Liver (tissue), 9 donors: Measurements from ENCODE around the gene BMP10. TPM values are rescaled to one million over a fixed set of nuclear protein-coding genes. Genes with fewer than 3 reads are reported as not detected.

Experiments used
- DNase-seq: peaks from one replicate; pipeline ENCODE4 v3.0.0-alpha.2; 2017; ENCODE audit warnings: low spot score
- H3K27ac ChIP-seq, 2 donors: one replicate each; pipeline ENCODE4 v1.7.0; 2013; ENCODE audit warnings: inconsistent platforms in 2 of 2, low read length in 2 of 2, control low read depth in 1 of 2, low read depth in 1 of 2, mild to moderate bottlenecking in 1 of 2
- H3K27me3 ChIP-seq, 4 donors: one replicate each; pipeline versions ENCODE4 v1.6.1 to v1.7.0; 2013; ENCODE audit warnings: low read length in 3 of 4, inconsistent platforms in 1 of 4, mild to moderate bottlenecking in 1 of 4, moderate library complexity in 1 of 4; ENCODE audit not compliant: control insufficient read depth in 4 of 4, insufficient read depth in 4 of 4
- H3K36me3 ChIP-seq, 4 donors: one replicate each; pipeline versions ENCODE4 v1.6.1 to v1.7.0; 2013; ENCODE audit warnings: low read length in 3 of 4, mild to moderate bottlenecking in 3 of 4, low read depth in 1 of 4, moderate library complexity in 1 of 4; ENCODE audit not compliant: control insufficient read depth in 4 of 4, insufficient read depth in 3 of 4
- H3K4me1 ChIP-seq, 4 donors: one replicate each; pipeline versions ENCODE4 v1.6.1 to v1.7.0; 2013; ENCODE audit warnings: low read length in 3 of 4, mild to moderate bottlenecking in 3 of 4, moderate library complexity in 1 of 4; ENCODE audit not compliant: control insufficient read depth in 4 of 4, insufficient read depth in 4 of 4
- H3K4me3 ChIP-seq, 3 donors: one replicate each; pipeline versions ENCODE4 v1.6.1 to v1.7.0; 2013; ENCODE audit warnings: low read length in 3 of 3, control low read depth in 1 of 3, low read depth in 1 of 3, mild to moderate bottlenecking in 1 of 3
- H3K9ac ChIP-seq, 2 donors: one replicate each; pipeline ENCODE4 v1.7.0; 2013; ENCODE audit warnings: low read length in 2 of 2, mild to moderate bottlenecking in 2 of 2, moderate library complexity in 2 of 2, control low read depth in 1 of 2, low read depth in 1 of 2
- H3K9me3 ChIP-seq, 4 donors: one replicate each; pipeline versions ENCODE4 v1.6.1 to v1.7.0; 2013; ENCODE audit warnings: low read length in 3 of 4; ENCODE audit not compliant: control insufficient read depth in 4 of 4
- EGR1 ChIP-seq, 2 donors: IDR thresholded peaks; 2 replicates each; pipeline ENCODE4 v1.6.1; 2016 to 2018; ENCODE audit warnings: antibody characterized with exemption in 2 of 2, low read depth in 2 of 2
- FOXA1 ChIP-seq: IDR thresholded peaks from 2 replicates; pipeline ENCODE4 v1.6.1; 2016; ENCODE audit warnings: antibody characterized with exemption
- FOXA2 ChIP-seq: IDR thresholded peaks from 2 replicates; pipeline ENCODE4 v1.6.1; 2016; ENCODE audit warnings: antibody characterized with exemption
- GABPA ChIP-seq, 2 donors: IDR thresholded peaks in 1 of 2; conservative IDR thresholded peaks in 1 of 2; 2 replicates each; pipeline ENCODE4 v1.6.1; 2016; ENCODE audit warnings: antibody characterized with exemption in 2 of 2, mild to moderate bottlenecking in 1 of 2, moderate library complexity in 1 of 2
- HNF4A ChIP-seq, 2 donors: conservative IDR thresholded peaks; 2 replicates each; pipeline ENCODE4 v1.6.1; 2016; ENCODE audit warnings: antibody characterized with exemption in 2 of 2, mild to moderate bottlenecking in 2 of 2
- HNF4G ChIP-seq: IDR thresholded peaks from 2 replicates; pipeline ENCODE4 v1.6.1; 2016; ENCODE audit warnings: antibody characterized with exemption
- JUND ChIP-seq, 2 donors: IDR thresholded peaks; 2 replicates each; pipeline ENCODE4 v1.6.1; 2016; ENCODE audit warnings: antibody characterized with exemption in 2 of 2
- NR2F2 ChIP-seq: IDR thresholded peaks from 2 replicates; pipeline ENCODE4 v1.6.1; 2016; ENCODE audit warnings: antibody characterized with exemption
- RAD21 ChIP-seq, 2 donors: IDR thresholded peaks; 2 replicates each; pipeline ENCODE4 v1.6.1; 2016; ENCODE audit warnings: antibody characterized with exemption in 2 of 2, mild to moderate bottlenecking in 2 of 2
- RXRA ChIP-seq, 2 donors: IDR thresholded peaks; 2 replicates each; pipeline ENCODE4 v1.6.1; 2017 to 2018; ENCODE audit warnings: antibody characterized with exemption in 2 of 2, mild to moderate bottlenecking in 1 of 2
- SP1 ChIP-seq: IDR thresholded peaks from 2 replicates; pipeline ENCODE4 v1.6.1; 2018; ENCODE audit warnings: antibody characterized with exemption, mild to moderate bottlenecking
- TAF1 ChIP-seq: conservative IDR thresholded peaks from 2 replicates; pipeline ENCODE4 v1.6.1; 2016; ENCODE audit warnings: antibody characterized with exemption, mild to moderate bottlenecking
- WGBS: extraction: QIAGEN DNeasy Blood & Tissue Kit; methylation state at CpG from one replicate; pipeline ENCODE4 v1.1.7; 2013; 5-methylcytosine and 5-hydroxymethylcytosine counted together
- polyA plus RNA-seq, 2 donors: library from polyadenylated mRNA; stranded (reverse) in 1 of 2; unstranded in 1 of 2; fragments of 200-250 nt in 1 of 2; fragments of >200 nt in 1 of 2; fragmentation: Nextera tagmentation in 1 of 2; extraction: Ambion mirVana in 1 of 2; gene quantifications; one replicate each; pipeline versions ENCODE4 v1.2.1 to v1.2.3, GENCODE V29; 2013 to 2015
- total RNA-seq, 2 donors: library from RNA; depleted of rRNA; stranded (reverse); fragments of >200 nt; gene quantifications; one replicate each; pipeline ENCODE4 v1.2.3, GENCODE V29; 2014
- TF ChIP-seq, protein P1 (sequence below): IDR thresholded peaks from 2 replicates; pipeline ENCODE4 v1.6.1; 2016; ENCODE audit warnings: antibody characterized with exemption, mild to moderate bottlenecking
- TF ChIP-seq, protein P2 (sequence below): IDR thresholded peaks from 2 replicates; pipeline ENCODE4 v1.6.1; 2016; ENCODE audit warnings: antibody characterized with exemption
- TF ChIP-seq, protein P3 (sequence below): IDR thresholded peaks from 2 replicates; pipeline ENCODE4 v1.6.1; 2016; ENCODE audit warnings: antibody characterized with exemption
- TF ChIP-seq, protein P4 (sequence below): IDR thresholded peaks from 2 replicates; pipeline ENCODE4 v1.6.1; 2016; ENCODE audit warnings: antibody characterized with exemption
- TF ChIP-seq, protein P5 (sequence below): fragments of 150-350 bp; IDR thresholded peaks from 2 replicates; pipeline ENCODE4 v1.5.1; 2017; ENCODE audit warnings: improper control_type of control experiment, low read depth, low read length; ENCODE audit not compliant: missing input control
- donor health status: healthy.
- donor health status: healthy.
- donor health status: healthy.
- donor health status: healthy.
- donor health status: healthy.

Gene BMP10, protein sequence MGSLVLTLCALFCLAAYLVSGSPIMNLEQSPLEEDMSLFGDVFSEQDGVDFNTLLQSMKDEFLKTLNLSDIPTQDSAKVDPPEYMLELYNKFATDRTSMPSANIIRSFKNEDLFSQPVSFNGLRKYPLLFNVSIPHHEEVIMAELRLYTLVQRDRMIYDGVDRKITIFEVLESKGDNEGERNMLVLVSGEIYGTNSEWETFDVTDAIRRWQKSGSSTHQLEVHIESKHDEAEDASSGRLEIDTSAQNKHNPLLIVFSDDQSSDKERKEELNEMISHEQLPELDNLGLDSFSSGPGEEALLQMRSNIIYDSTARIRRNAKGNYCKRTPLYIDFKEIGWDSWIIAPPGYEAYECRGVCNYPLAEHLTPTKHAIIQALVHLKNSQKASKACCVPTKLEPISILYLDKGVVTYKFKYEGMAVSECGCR
- total RNA-seq (1 to 10 TPM; 8.0 to 9.5 TPM), polyA plus RNA-seq (1 to 10 TPM in 1 of 2 donors, under 1 TPM in 1; 0.39 to 10.0 TPM)

DNA sequence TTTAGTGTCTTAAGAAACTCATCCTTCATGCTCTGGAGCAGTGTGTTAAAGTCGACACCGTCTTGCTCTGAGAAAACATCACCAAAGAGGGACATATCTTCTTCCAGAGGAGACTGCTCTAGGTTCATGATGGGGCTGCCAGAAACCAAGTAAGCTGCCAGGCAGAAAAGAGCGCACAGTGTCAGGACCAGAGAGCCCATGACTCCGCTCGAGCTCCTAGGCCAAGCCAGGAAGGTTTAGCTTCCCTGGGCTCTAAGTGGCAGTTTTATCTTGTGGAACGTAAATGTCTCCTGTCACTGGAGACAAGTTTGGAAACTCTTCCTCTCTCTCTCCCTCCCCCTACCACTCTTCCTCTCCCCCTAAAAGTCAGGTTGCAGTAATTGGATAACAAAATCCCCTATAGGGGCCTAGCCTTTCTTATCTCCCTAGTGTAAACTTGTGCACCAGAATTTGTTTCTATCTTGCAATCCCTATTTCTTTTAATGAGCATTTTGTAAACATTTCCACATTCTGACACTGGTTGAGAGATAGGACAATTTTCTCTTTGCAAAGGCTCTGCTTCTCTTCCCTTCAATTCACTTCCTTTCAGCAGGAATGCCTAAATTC is at the start of gene BMP10:
Gene BMP10 (minus strand): TSS at position 239 of the 606 bp plus-strand sequence. CDS start 39 bp downstream, at position 200.
- no peak within 1 kb of the TSS for H3K9ac ChIP-seq
- peaks cover 0 to 1% (median 0%) of the 10 kb centered on the region in 4 donors for H3K4me1 ChIP-seq
- H3K9me3 ChIP-seq: no peaks in the 10 kb centered on the region
- H3K27ac ChIP-seq: peak within 1 kb of the TSS in 1 of 2 donors; percentile 44
- peak within 1 kb of the TSS in 1 of 3 donors; percentile 24 for H3K4me3 ChIP-seq
- 86% methylated on average over 6 of the region's 6 CpGs for WGBS
- TF ChIP-seq, protein P1, sequence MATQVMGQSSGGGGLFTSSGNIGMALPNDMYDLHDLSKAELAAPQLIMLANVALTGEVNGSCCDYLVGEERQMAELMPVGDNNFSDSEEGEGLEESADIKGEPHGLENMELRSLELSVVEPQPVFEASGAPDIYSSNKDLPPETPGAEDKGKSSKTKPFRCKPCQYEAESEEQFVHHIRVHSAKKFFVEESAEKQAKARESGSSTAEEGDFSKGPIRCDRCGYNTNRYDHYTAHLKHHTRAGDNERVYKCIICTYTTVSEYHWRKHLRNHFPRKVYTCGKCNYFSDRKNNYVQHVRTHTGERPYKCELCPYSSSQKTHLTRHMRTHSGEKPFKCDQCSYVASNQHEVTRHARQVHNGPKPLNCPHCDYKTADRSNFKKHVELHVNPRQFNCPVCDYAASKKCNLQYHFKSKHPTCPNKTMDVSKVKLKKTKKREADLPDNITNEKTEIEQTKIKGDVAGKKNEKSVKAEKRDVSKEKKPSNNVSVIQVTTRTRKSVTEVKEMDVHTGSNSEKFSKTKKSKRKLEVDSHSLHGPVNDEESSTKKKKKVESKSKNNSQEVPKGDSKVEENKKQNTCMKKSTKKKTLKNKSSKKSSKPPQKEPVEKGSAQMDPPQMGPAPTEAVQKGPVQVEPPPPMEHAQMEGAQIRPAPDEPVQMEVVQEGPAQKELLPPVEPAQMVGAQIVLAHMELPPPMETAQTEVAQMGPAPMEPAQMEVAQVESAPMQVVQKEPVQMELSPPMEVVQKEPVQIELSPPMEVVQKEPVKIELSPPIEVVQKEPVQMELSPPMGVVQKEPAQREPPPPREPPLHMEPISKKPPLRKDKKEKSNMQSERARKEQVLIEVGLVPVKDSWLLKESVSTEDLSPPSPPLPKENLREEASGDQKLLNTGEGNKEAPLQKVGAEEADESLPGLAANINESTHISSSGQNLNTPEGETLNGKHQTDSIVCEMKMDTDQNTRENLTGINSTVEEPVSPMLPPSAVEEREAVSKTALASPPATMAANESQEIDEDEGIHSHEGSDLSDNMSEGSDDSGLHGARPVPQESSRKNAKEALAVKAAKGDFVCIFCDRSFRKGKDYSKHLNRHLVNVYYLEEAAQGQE: peak; percentile 17
- TF ChIP-seq SP1: peak; percentile 10
- TF ChIP-seq RAD21 (IDR thresholded peaks at IDR 0.05): no peak
- TF ChIP-seq GABPA (IDR thresholded peaks at IDR 0.05 in 1 of 2, conservative IDR thresholded peaks at IDR 0.05 in 1 of 2): no peak
- TF ChIP-seq RXRA (IDR thresholded peaks at IDR 0.05): peak; percentile 19 to 33
- TF ChIP-seq NR2F2: peak; percentile 55
- TF ChIP-seq TAF1: peak; percentile 32
- no peaks in the 10 kb centered on the region for H3K36me3 ChIP-seq
- no peaks in the 10 kb centered on the region for H3K27me3 ChIP-seq
- DNase-seq: no peak

DNA sequence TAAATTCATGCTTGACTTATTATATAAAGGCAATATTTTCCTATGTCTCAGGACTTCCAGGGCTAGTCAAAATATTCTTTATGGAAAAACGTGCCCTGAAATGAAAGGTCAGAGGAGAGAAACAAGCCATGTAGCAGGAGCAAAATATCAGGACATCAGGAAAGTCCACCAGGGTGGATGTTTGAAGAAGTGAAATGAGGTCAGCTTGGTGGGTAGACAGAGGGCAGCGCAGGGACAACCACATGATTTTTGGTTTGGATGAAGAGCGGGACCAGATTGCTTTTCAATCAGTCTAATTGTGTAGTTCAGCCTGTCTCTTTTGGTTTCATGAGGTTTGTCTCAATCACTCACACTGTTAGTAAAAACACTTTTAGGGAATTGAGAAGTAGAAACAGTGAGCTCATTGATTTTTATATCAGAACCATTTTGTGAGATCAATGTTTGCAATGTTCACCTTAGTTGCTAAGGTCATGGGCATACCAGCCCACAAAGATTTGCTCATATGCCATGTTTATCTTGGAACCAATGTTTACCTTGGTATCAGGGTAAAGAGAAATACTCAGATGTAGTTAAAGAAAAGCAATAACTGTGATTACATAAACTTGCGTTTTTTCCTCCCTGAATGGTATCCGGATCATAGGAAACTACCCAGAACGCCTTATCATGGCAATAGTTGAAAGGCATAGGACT is 49.4 kb upstream of the BMP10 start:
- no peak for DNase-seq
- Histone ChIP-seq H3K27ac (peak overlapping the region in 1 of 2 donors; percentile 15), H3K9ac (no peak overlapping the region), H3K4me1 (peaks cover 8 to 21% (median 8%) of the 10 kb centered on the region in 4 donors), H3K9me3 (no peaks in the 10 kb centered on the region), H3K4me3 (no peak overlapping the region), H3K27me3 (no peaks in the 10 kb centered on the region), H3K36me3 (no peaks in the 10 kb centered on the region)
- WGBS: 65% methylated on average over 6 of the region's 6 CpGs
- TF ChIP-seq HNF4A (conservative IDR thresholded peaks at IDR 0.05): peak; percentile 14 to 45
- TF ChIP-seq FOXA1: peak; percentile 69
- TF ChIP-seq FOXA2: peak; percentile 91
- TF ChIP-seq, protein P2, sequence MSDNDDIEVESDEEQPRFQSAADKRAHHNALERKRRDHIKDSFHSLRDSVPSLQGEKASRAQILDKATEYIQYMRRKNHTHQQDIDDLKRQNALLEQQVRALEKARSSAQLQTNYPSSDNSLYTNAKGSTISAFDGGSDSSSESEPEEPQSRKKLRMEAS: no peak
- TF ChIP-seq, protein P3, sequence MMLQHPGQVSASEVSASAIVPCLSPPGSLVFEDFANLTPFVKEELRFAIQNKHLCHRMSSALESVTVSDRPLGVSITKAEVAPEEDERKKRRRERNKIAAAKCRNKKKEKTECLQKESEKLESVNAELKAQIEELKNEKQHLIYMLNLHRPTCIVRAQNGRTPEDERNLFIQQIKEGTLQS: peak; percentile 14
- TF ChIP-seq RXRA (IDR thresholded peaks at IDR 0.05): peak; percentile 62 to 88
- no peak for TF ChIP-seq TAF1
- TF ChIP-seq, protein P1: no peak
- TF ChIP-seq, protein P4, sequence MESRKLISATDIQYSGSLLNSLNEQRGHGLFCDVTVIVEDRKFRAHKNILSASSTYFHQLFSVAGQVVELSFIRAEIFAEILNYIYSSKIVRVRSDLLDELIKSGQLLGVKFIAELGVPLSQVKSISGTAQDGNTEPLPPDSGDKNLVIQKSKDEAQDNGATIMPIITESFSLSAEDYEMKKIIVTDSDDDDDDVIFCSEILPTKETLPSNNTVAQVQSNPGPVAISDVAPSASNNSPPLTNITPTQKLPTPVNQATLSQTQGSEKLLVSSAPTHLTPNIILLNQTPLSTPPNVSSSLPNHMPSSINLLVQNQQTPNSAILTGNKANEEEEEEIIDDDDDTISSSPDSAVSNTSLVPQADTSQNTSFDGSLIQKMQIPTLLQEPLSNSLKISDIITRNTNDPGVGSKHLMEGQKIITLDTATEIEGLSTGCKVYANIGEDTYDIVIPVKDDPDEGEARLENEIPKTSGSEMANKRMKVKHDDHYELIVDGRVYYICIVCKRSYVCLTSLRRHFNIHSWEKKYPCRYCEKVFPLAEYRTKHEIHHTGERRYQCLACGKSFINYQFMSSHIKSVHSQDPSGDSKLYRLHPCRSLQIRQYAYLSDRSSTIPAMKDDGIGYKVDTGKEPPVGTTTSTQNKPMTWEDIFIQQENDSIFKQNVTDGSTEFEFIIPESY: no peak
- no peak for TF ChIP-seq HNF4G
- TF ChIP-seq RAD21 (IDR thresholded peaks at IDR 0.05): no peak
- peak; percentile 45 for TF ChIP-seq NR2F2
- no peak for TF ChIP-seq GABPA (IDR thresholded peaks at IDR 0.05 in 1 of 2, conservative IDR thresholded peaks at IDR 0.05 in 1 of 2)
- no peak for TF ChIP-seq JUND (IDR thresholded peaks at IDR 0.05)
- TF ChIP-seq, protein P5, sequence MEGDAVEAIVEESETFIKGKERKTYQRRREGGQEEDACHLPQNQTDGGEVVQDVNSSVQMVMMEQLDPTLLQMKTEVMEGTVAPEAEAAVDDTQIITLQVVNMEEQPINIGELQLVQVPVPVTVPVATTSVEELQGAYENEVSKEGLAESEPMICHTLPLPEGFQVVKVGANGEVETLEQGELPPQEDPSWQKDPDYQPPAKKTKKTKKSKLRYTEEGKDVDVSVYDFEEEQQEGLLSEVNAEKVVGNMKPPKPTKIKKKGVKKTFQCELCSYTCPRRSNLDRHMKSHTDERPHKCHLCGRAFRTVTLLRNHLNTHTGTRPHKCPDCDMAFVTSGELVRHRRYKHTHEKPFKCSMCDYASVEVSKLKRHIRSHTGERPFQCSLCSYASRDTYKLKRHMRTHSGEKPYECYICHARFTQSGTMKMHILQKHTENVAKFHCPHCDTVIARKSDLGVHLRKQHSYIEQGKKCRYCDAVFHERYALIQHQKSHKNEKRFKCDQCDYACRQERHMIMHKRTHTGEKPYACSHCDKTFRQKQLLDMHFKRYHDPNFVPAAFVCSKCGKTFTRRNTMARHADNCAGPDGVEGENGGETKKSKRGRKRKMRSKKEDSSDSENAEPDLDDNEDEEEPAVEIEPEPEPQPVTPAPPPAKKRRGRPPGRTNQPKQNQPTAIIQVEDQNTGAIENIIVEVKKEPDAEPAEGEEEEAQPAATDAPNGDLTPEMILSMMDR: no peak
- no peak for TF ChIP-seq EGR1 (IDR thresholded peaks at IDR 0.05; ENCODE audit: low read depth in 2 of 2)
